ENCODE data around the gene TASOR2. TPM values are rescaled to one million over a fixed set of nuclear protein-coding genes. Genes with fewer than 3 reads are reported as not detected.
A peak's percentile ranks its signal among the peaks of the same experiment; 100 is the strongest.

TASOR2 gene
- total and polyA plus RNA-seq, 2 donors (not counting 1 experiment from before 2014, with no cell fraction given), result 12.3 to 68.6 TPM

DNA sequence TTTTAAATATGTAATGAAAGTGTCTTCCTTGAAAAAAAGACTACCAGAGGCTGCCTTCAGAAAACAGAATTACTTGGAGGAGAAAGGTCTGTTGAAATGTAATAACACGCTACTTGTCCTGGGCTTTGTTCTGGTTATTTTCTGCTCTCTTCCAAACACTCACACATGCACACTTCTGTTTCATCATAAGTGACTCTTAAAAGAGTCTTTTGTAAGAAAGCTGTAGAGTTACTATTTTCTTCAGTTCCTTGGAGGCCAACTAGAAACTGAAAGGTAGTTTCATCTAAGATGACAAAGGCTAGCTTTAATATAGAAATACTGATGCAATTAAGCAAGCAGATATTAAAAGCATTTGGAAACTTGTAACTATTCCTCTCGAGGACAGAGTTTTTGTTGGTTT lies 39.1 kb downstream of the TASOR2 start:
- Histone ChIP-seq H3K27ac (ENCODE audit: low read length in 2 of 2) (no peak overlapping the region), H3K27me3 (replicated peaks in 1 of 4; ENCODE audit: control extremely low read depth in 1 of 4, control insufficient read depth in 3 of 4, insufficient read depth in 4 of 4, low read length in 3 of 4) (no peaks in the 10 kb centered on the region), H3K79me2 (ENCODE audit: control insufficient read depth, insufficient read depth, low read length) (peaks cover 7% of the 10 kb centered on the region), H3K36me3 (replicated peaks in 1 of 2; ENCODE audit: control extremely low read depth in 1 of 2, control insufficient read depth in 1 of 2, extremely low read depth in 1 of 2, insufficient read depth in 2 of 2, low read length in 1 of 2) (peaks cover 10 to 52% of the 10 kb centered on the region in 2 experiments), H3K4me2 (replicated peaks; ENCODE audit: low read depth, low read length, poor library complexity, severe bottlenecking) (no peak overlapping the region), H2AFZ (ENCODE audit: insufficient read depth, low read depth, low read length, poor library complexity, severe bottlenecking) (no peak overlapping the region), H4K20me1 (ENCODE audit: control insufficient read depth, insufficient read depth, low read length, poor library complexity, severe bottlenecking) (no peaks in the 10 kb centered on the region), H3K4me3 (ENCODE audit: control extremely low read depth in 1 of 5, extremely low read depth in 1 of 5, insufficient read depth in 1 of 5, low read depth in 2 of 5, low read length in 4 of 5) (no peak overlapping the region), H3K9me3 (ENCODE audit: control extremely low read depth in 1 of 3, control insufficient read depth in 2 of 3, insufficient read depth in 1 of 3, low read length in 2 of 3) (no peaks in the 10 kb centered on the region), H3K9ac (ENCODE audit: low read length) (no peak overlapping the region), H3K4me1 (ENCODE audit: control insufficient read depth in 2 of 2, insufficient read depth in 2 of 2, low read length in 2 of 2) (no peaks in the 10 kb centered on the region)
- no CpG with 5 or more reads among the region's 2 CpGs for WGBS (ENCODE audit: insufficient coverage)
- ATAC-seq (ENCODE audit: low read depth) (no peak), DNase-seq (no peak)
- Mint-ChIP-seq H3K27ac (no peak overlapping the region), H3K27me3 (no peaks in the 10 kb centered on the region), H3K9me3 (ENCODE audit: insufficient read depth) (no peaks in the 10 kb centered on the region), H3K4me1 (no peaks in the 10 kb centered on the region), H3K4me3 (no peak overlapping the region)
- ChIA-PET CTCF (no interaction called here), POLR2A (no interaction called here)
- intact Hi-C loops (cut with micrococcal nuclease), result loop anchor here (10.0 kb wide), 1 partner anchor 89 kb away; no protein-coding TSS in a partner anchor
- TF ChIP-seq, protein P1, sequence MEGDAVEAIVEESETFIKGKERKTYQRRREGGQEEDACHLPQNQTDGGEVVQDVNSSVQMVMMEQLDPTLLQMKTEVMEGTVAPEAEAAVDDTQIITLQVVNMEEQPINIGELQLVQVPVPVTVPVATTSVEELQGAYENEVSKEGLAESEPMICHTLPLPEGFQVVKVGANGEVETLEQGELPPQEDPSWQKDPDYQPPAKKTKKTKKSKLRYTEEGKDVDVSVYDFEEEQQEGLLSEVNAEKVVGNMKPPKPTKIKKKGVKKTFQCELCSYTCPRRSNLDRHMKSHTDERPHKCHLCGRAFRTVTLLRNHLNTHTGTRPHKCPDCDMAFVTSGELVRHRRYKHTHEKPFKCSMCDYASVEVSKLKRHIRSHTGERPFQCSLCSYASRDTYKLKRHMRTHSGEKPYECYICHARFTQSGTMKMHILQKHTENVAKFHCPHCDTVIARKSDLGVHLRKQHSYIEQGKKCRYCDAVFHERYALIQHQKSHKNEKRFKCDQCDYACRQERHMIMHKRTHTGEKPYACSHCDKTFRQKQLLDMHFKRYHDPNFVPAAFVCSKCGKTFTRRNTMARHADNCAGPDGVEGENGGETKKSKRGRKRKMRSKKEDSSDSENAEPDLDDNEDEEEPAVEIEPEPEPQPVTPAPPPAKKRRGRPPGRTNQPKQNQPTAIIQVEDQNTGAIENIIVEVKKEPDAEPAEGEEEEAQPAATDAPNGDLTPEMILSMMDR (IDR thresholded peaks at IDR 0.05), result no peak
- TF ChIP-seq EZH2 (IDR thresholded peaks at IDR 0.05; ENCODE audit: borderline replicate concordance, insufficient read depth, low read depth, low read length, poor library complexity, severe bottlenecking), result no peak

- TF ChIP-seq EZH2 (IDR thresholded peaks at IDR 0.05; ENCODE audit: borderline replicate concordance, insufficient read depth, low read depth, low read length, poor library complexity, severe bottlenecking), result no peak
- TF ChIP-seq, protein P1 (IDR thresholded peaks at IDR 0.05), result no peak
- Histone ChIP-seq H3K4me3 (ENCODE audit: control extremely low read depth in 1 of 5, extremely low read depth in 1 of 5, insufficient read depth in 1 of 5, low read depth in 2 of 5, low read length in 4 of 5) (no peak overlapping the region), H3K27ac (ENCODE audit: low read length in 2 of 2) (peak overlapping the region in 1 of 2 donors; percentile 25), H2AFZ (ENCODE audit: insufficient read depth, low read depth, low read length, poor library complexity, severe bottlenecking) (no peak overlapping the region), H3K79me2 (ENCODE audit: control insufficient read depth, insufficient read depth, low read length) (peaks cover 7% of the 10 kb centered on the region), H3K9ac (ENCODE audit: low read length) (no peak overlapping the region), H3K4me2 (replicated peaks; ENCODE audit: low read depth, low read length, poor library complexity, severe bottlenecking) (no peak overlapping the region), H4K20me1 (ENCODE audit: control insufficient read depth, insufficient read depth, low read length, poor library complexity, severe bottlenecking) (no peaks in the 10 kb centered on the region), H3K4me1 (ENCODE audit: control insufficient read depth in 2 of 2, insufficient read depth in 2 of 2, low read length in 2 of 2) (no peaks in the 10 kb centered on the region), H3K9me3 (ENCODE audit: control extremely low read depth in 1 of 3, control insufficient read depth in 2 of 3, insufficient read depth in 1 of 3, low read length in 2 of 3) (no peaks in the 10 kb centered on the region), H3K27me3 (replicated peaks in 1 of 4; ENCODE audit: control extremely low read depth in 1 of 4, control insufficient read depth in 3 of 4, insufficient read depth in 4 of 4, low read length in 3 of 4) (no peaks in the 10 kb centered on the region), H3K36me3 (replicated peaks in 1 of 2; ENCODE audit: control extremely low read depth in 1 of 2, control insufficient read depth in 1 of 2, extremely low read depth in 1 of 2, insufficient read depth in 2 of 2, low read length in 1 of 2) (peaks cover 8 to 67% of the 10 kb centered on the region in 2 experiments)
- WGBS (ENCODE audit: insufficient coverage), result 100% methylated on average over 2 of the region's 4 CpGs
- H3K4me3 Mint-ChIP-seq, result no peak overlapping the region
- DNase-seq, result no peak
- no peaks in the 10 kb centered on the region for H3K4me1 Mint-ChIP-seq
- no peak overlapping the region for H3K27ac Mint-ChIP-seq
- no peaks in the 10 kb centered on the region for H3K9me3 Mint-ChIP-seq (ENCODE audit: insufficient read depth)
- POLR2A ChIA-PET, result no interaction called here
- CTCF ChIA-PET, result no interaction called here
- no peak for ATAC-seq (ENCODE audit: low read depth)
- intact Hi-C loops (cut with micrococcal nuclease), result no loop called here
- H3K27me3 Mint-ChIP-seq, result no peaks in the 10 kb centered on the region
These were observed 46.1 kb downstream of the TASOR2 start for GRCh38 chr10:5730766-5731165.

All from B cell (primary cell).